GM18907 (cell line): ENCODE results near the gene MYADML2.

Source experiments
- ATAC-seq: cut with Tn5 transposase; IDR thresholded peaks from one replicate; pipeline ENCODE4 v1.9.1; 2021; ENCODE audit warnings: mild to moderate bottlenecking, moderate library complexity; ENCODE audit not compliant: unreplicated experiment

MYADML2 gene

GRCh38 chr17:81926451-81927151, 20.4 kb downstream of the MYADML2 start:
- peak; percentile 24 for ATAC-seq

GRCh38 chr17:81925860-81926450, 21.1 kb downstream of the MYADML2 start:
- no peak for ATAC-seq

- ATAC-seq, result no peak
Measured at GRCh38 chr17:81924557-81925532, 22.2 kb downstream of the MYADML2 start.

GRCh38 chr17:81923302-81924260, 23.5 kb downstream of the MYADML2 start:
- no peak for ATAC-seq

GRCh38 chr17:81922566-81923301, 24.3 kb downstream of the MYADML2 start:
- ATAC-seq, result no peak

GRCh38 chr17:81921996-81922565, 25.0 kb downstream of the MYADML2 start:
- ATAC-seq, result no peak

GRCh38 chr17:81921537-81921862, 25.5 kb downstream of the MYADML2 start:
- ATAC-seq, result no peak

GRCh38 chr17:81920612-81921536, 26.2 kb downstream of the MYADML2 start:
- ATAC-seq, result no peak

- ATAC-seq, result no peak
Measured at GRCh38 chr17:81918832-81919545, 28.0 kb downstream of the MYADML2 start.

- ATAC-seq, result peak; percentile 8
Measured at GRCh38 chr17:81918333-81918669, 28.7 kb downstream of the MYADML2 start.

- ATAC-seq, result peak; percentile 49
Measured at GRCh38 chr17:81917565-81918332, 29.3 kb downstream of the MYADML2 start, which contains the start of gene SIRT7. Gene SIRT7 (minus strand): TSS chr17:81918176. CDS start chr17:81918131, 45 bp downstream.

- no peak for ATAC-seq
Measured at GRCh38 chr17:81916234-81917001, 30.6 kb downstream of the MYADML2 start.

- no peak for ATAC-seq
Measured at GRCh38 chr17:81915331-81915730, 31.7 kb downstream of the MYADML2 start.

- ATAC-seq, result no peak
Measured at GRCh38 chr17:81914103-81914850, 32.8 kb downstream of the MYADML2 start.

- ATAC-seq, result no peak
Measured at GRCh38 chr17:81913394-81914102, 33.5 kb downstream of the MYADML2 start.
